22Rv1 (cell line): ENCODE results near the gene HPCAL4.

ENCODE experiments used
- CTCF ChIP-seq: fragments of 450-650 bp; IDR thresholded peaks from 2 replicates; pipeline ENCODE4 v1.5.1; 2017; ENCODE audit warnings: mild to moderate bottlenecking
- ZFX ChIP-seq: fragments of 450-650 bp; IDR thresholded peaks from 2 replicates; pipeline ENCODE4 v1.6.1; 2017; ENCODE audit warnings: antibody characterized with exemption, borderline replicate concordance

GRCh38 chr1:39690794-39691382 is 345 bp downstream of the HPCAL4 start:
- TF ChIP-seq CTCF (no peak), ZFX (no peak)
